ENCODE measurements around the gene FAM83B.

Gene FAM83B

GRCh38 chr6:54980511-54981275 is 134.1 kb downstream of the FAM83B start:
- DNase-seq (ENCODE audit: low spot score) = peak; percentile 10

GRCh38 chr6:54981276-54981609 is 134.7 kb downstream of the FAM83B start:
- DNase-seq (ENCODE audit: low spot score) = no peak

DNA sequence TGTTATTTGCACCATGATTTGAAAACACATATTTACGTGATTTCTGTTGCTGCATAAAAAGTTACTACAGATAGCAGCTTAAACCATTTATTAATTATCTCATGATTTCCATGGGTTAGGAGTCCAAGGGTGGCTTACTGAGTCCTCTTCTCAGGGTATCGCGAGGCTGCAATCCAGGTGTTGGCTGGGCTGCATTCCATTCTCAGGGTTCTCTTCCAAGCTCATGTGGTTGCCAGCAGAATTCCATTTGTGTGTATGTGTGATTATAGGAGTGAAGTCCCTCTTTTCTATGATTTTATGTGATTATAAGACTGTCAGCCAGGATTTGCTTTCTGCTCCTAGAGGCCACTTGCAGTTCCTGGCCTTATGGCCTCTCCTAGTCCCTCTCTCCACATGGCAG is 135.1 kb downstream of the FAM83B start:
- no peak for DNase-seq (ENCODE audit: low spot score)

DNA sequence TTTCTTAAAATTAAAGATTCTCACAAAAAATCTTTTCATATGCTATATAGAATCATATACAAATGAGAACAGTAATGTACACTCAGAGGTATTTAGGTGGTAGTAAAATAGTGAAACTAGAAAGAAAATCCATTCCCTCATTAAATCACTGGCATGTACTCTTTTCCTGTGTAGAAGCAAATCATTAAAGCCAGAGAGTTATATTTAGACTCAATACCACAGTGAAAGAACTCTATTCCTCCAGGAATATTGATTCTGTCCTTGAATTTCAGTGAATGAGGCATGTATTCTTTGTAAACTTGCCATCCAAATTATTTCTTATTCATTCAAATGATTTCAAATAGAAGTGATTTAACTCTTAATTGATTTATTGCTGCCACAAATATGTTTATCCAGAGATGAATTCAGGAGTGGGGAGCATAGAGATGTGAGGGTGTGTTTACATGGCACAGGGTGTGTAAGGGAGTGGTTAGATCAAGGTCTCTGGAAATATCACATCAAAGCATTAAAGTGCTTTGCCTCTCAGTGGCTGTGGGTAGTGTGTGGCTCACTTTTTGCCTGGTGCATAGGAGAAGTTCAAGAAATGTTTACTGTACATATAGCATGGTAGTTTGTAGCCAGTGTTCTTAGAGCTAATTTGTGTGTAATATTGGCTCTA is 141.2 kb downstream of the FAM83B start:
- no peak for DNase-seq (ENCODE audit: low spot score)

DNA sequence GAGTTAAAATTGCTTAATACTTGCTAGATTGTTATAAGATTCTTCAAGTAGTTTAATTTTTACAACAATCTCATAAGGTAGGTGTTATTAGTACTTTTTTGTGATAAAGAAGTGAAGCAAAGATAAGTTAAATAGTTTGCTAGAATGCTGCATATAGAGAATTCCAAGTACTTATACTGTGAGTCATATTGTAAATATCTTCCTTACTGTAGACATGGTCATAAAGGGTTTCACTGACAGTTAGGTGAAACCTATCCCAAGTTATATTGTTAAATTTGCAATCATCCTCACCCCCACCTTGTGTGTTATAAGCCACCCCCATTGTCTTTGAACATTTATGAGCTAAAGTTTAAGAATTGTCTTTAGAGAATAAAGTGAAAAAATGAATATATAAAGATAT is 142.0 kb downstream of the FAM83B start:
- DNase-seq (ENCODE audit: low spot score) = no peak

DNA sequence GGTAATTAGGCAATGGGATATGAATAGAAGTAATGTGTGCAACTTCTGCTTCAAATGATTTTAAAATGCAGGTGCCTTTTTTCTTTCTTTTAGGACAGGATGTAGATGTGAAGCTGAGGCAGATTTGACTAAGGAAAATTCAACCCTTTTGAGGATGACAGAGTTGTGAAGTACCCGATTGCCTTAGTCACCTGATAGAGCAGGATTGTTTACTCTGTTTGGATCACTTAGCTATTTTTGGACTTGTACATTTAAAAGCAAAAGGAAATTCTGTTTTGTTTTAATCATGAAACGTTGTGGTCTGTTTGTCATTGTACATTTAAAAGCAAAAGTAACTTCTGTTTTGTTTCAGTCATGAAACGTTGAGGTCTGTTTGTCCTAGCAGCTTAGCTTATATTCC is 143.4 kb downstream of the FAM83B start:
- DNase-seq (ENCODE audit: low spot score) = no peak

All from AG08395 (cell line).